Mononuclear cell (primary cell): ENCODE results near the gene DOCK9. TPM values are rescaled to one million over a fixed set of nuclear protein-coding genes. Genes with fewer than 3 reads are reported as not detected.
"Not testable (repeated sequence)": the region's sequence is repeated elsewhere in the genome, so short reads cannot be mapped to it uniquely, and the experiment has no call there.

ENCODE experiments used
- H3K27me3 ChIP-seq: 2 replicates; pipeline ENCODE4 v1.6.0; 2011; ENCODE audit warnings: low read length, control low read depth; ENCODE audit not compliant: insufficient read depth
- H3K4me1 ChIP-seq: 2 replicates; pipeline ENCODE4 v1.5.1; 2011; ENCODE audit warnings: mild to moderate bottlenecking, low read length, control low read depth; ENCODE audit not compliant: insufficient read depth
- H3K4me3 ChIP-seq: 2 replicates; pipeline ENCODE4 v1.5.1; 2011; ENCODE audit warnings: mild to moderate bottlenecking, low read length, moderate library complexity
- H3K9me3 ChIP-seq: 2 replicates; pipeline ENCODE4 v1.5.1; 2011; ENCODE audit warnings: low read depth, mild to moderate bottlenecking, control low read depth, low read length
- total RNA-seq: library from RNA; depleted of rRNA; stranded (reverse); fragments of >200 nt; gene quantifications from one replicate; pipeline ENCODE4 v1.2.3, GENCODE V29; 2012

DOCK9 gene
- total RNA-seq, 1 donor, result 54.9 TPM

DNA sequence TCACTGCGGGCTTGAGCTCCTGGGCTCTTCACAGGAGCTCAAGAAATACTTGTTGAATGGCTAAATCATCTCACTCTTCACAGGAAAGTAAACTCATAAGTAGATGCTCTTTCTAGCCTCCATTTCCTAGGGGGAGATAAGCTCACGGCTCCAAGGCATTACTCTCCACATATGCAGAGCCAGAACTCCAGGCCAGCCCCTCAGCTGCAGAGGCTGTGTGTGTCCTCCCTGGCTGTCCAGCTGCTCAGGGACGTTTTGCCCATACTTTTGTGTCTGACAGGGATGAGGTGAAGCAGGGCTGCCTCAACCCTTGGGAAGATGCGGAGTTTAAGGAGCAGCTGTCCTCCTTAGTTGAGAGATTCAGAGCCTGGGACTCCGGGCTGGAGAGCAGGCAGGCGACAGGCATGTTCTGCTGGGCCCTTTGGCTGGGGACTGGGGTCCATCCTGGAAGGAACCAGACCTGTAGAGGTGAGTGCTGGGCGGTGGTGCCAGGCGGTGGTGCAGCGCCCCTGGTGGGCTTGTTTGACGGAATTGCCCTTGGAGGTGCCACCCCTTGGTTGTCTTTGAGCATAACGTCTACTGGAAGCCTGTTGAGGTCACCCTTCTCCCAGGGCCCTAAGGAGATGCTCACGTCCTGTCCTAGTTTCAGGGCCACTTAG, 204.9 kb downstream of the DOCK9 start:
- Histone ChIP-seq H3K9me3 (no peaks in the 10 kb centered on the region), H3K27me3 (no peaks in the 10 kb centered on the region), H3K4me1 (no peaks in the 10 kb centered on the region), H3K4me3 (no peak overlapping the region)

- H3K4me3 ChIP-seq, result no peak overlapping the region
- H3K4me1 ChIP-seq, result no peaks in the 10 kb centered on the region
- no peaks in the 10 kb centered on the region for H3K9me3 ChIP-seq
- H3K27me3 ChIP-seq, result no peaks in the 10 kb centered on the region
Measured at GRCh38 chr13:98771838-98772611, 205.8 kb downstream of the DOCK9 start.

GRCh38 chr13:98769736-98770135, 208.1 kb downstream of the DOCK9 start:
- no peaks in the 10 kb centered on the region for H3K27me3 ChIP-seq
- H3K4me1 ChIP-seq, result no peaks in the 10 kb centered on the region
- H3K4me3 ChIP-seq, result no peak overlapping the region
- H3K9me3 ChIP-seq, result no peaks in the 10 kb centered on the region

- H3K9me3 ChIP-seq, result no peaks in the 10 kb centered on the region
- no peaks in the 10 kb centered on the region for H3K27me3 ChIP-seq
- no peaks in the 10 kb centered on the region for H3K4me1 ChIP-seq
- no peak overlapping the region for H3K4me3 ChIP-seq
Measured at GRCh38 chr13:98768522-98768921, 209.3 kb downstream of the DOCK9 start.

GRCh38 chr13:98766697-98767096, 211.2 kb downstream of the DOCK9 start:
- no peaks in the 10 kb centered on the region for H3K27me3 ChIP-seq
- H3K4me1 ChIP-seq, result no peaks in the 10 kb centered on the region
- no peak overlapping the region for H3K4me3 ChIP-seq
- H3K9me3 ChIP-seq, result no peaks in the 10 kb centered on the region

DNA sequence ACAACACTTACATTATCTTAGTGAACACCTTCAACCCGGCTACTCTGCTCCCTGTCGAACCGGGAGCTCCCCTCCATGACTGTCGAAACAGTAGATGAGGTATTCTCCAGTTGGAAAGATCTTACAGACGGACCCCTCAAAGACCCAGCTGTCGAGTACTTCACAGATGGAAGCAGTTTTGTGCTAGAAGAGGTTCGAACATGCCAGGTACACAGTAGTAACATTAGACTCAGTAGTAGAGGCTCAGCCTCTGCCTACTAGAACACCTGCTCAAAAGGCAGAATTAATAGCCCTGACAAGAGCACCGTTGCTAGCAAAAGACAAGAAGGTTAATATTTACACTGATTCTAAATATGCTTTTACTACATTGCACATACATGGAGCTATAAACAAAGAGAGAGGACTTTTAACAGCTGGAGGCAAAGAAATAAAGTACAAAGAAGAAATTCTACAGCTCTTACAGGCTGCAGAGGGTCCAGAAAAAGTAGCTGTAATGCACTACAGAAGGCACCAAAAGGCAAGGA, 211.8 kb downstream of the DOCK9 start:
- H3K9me3 ChIP-seq, result no peaks in the 10 kb centered on the region
- no peak overlapping the region for H3K4me3 ChIP-seq
- no peaks in the 10 kb centered on the region for H3K4me1 ChIP-seq
- H3K27me3 ChIP-seq, result no peaks in the 10 kb centered on the region

DNA sequence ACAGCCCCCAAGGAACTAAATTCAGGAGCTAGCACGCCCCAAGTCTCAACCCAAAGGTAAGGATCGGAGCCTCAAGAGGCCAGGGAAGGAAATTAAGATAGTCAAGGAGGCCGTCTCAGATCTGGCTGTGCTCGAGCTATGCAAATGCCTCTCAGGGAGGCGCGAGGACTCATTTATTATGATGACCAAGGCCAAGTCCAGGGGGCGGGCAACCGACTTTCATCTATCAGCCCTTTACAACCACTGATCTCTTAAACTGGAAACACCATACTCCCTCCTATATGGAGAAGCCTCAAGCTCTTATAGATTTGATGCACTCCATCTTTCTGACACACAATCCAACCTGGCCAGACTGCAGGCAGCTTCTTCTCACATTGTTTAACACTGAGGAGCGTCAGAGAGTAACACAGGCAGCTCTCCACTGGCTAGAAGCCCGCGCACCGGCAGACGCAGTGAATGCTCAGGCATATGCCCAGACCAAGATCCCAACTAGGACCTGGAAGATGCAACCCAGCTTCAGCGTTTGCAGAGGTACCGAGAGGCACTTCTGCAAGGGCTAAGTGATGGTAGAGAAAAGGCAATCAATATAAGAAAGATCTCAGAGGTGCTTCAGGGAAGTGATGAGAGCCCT, 215.8 kb downstream of the DOCK9 start:
- H3K9me3 ChIP-seq, result no peaks in the 10 kb centered on the region
- H3K4me1 ChIP-seq, result no peaks in the 10 kb centered on the region
- H3K27me3 ChIP-seq, result no peaks in the 10 kb centered on the region
- H3K4me3 ChIP-seq, result no peak overlapping the region

DNA sequence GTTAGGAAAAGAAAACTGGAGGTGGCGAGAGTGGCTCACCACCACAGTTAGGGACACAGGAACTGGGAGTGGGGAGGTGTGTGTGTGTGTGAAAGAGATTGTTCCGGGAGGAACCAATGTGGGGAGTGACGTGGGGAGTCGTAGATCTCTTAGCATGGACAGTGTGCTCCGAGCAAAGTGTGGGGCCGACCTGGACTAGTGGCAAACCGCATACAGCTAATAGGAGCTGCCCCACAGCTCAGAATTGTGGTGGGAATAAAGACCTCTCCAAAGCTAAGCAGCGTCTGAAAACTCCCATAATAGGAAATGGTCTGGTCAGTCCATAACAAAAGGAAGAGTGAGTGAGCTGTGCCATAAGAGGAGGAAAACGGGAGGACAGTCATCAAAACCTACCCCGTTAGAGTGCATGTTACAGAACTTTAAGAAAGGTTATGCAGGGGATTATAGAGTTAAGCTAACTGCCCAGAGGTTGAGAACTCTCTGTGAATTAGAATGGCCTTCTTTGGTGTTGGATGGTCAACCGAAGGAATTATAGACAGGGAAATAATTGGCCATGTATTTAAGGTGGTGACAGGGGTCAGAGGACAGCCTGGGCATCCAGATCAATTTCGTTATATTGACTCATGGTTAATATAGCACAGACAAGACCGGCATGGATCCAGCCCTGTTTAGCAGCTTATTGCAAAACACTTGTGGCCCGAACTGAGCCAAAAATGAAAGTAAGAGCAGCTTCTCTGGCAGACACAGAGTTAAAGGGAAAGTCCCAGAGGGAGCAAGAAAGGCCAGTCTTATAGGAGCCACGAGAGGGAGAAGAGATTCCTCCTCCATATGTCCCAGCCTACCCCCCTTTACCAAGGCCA, 216.5 kb downstream of the DOCK9 start:
- H3K9me3 ChIP-seq, result no peaks in the 10 kb centered on the region
- H3K27me3 ChIP-seq, result no peaks in the 10 kb centered on the region
- H3K4me3 ChIP-seq, result no peak overlapping the region
- H3K4me1 ChIP-seq, result no peaks in the 10 kb centered on the region

GRCh38 chr13:98755729-98756128, 222.1 kb downstream of the DOCK9 start:
- no peaks in the 10 kb centered on the region for H3K9me3 ChIP-seq
- H3K27me3 ChIP-seq, result peaks cover 23% of the 10 kb centered on the region
- H3K4me1 ChIP-seq, result no peaks in the 10 kb centered on the region
- no peak overlapping the region for H3K4me3 ChIP-seq

GRCh38 chr13:98755116-98755515, 222.7 kb downstream of the DOCK9 start:
- no peaks in the 10 kb centered on the region for H3K9me3 ChIP-seq
- H3K4me1 ChIP-seq, result no peaks in the 10 kb centered on the region
- H3K27me3 ChIP-seq, result peaks cover 26% of the 10 kb centered on the region
- H3K4me3 ChIP-seq, result no peak overlapping the region

- peaks cover 26% of the 10 kb centered on the region for H3K27me3 ChIP-seq
- not testable (repeated sequence) for H3K9me3 ChIP-seq, H3K4me1 ChIP-seq, H3K4me3 ChIP-seq
Measured at GRCh38 chr13:98754468-98754867, 223.4 kb downstream of the DOCK9 start.

GRCh38 chr13:98752467-98753290, 225.2 kb downstream of the DOCK9 start, which contains the start of gene SLC15A1:
Gene SLC15A1, minus strand, starts transcription at chr13:98752672. Its CDS starts 74 bp downstream, at chr13:98752598.
- Histone ChIP-seq H3K9me3 (no peaks in the 10 kb centered on the region), H3K4me1 (no peaks in the 10 kb centered on the region), H3K4me3 (no peak within 1 kb of the TSS), H3K27me3 (peaks cover 26% of the 10 kb centered on the region)

DNA sequence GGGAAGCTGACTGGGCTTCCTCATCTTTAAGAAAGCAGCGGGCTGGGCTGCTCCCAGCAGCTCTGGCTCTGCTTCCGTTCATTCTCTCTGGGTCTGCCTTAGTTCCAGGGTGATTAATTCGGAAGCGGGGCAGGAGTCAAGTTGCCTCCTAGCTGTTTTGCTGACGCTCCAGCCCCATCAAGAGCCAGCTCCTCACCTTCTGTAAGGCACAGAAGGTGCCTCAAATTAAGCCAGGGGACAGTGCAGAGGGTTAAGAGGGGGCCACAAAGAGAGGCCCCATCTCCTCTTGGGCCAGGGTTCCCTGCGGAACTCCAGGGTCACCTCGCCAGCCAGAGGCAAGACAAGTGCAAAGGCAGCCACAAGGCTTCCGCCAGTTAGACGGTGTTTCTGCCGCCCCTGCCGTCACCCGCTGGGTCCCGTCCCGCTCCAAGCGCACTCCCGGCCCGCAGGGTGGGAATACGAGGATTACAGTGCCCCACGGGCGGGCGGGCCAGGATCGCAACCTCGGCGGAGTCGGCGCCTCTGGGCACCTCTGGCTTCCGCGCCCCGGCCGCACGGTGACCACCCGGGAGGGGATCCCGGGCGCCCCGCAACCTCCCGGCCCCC, 225.9 kb downstream of the DOCK9 start:
- Histone ChIP-seq H3K27me3 (peaks cover 26% of the 10 kb centered on the region), H3K4me3 (no peak overlapping the region), H3K9me3 (no peaks in the 10 kb centered on the region), H3K4me1 (no peaks in the 10 kb centered on the region)
